OCI-LY7 (cell line): ENCODE results near the gene KYAT1. TPM values are rescaled to one million over a fixed set of nuclear protein-coding genes. Genes with fewer than 3 reads are reported as not detected.
"Not testable (repeated sequence)": the region's sequence is repeated elsewhere in the genome, so short reads cannot be mapped to it uniquely, and the experiment has no call there.

Source experiments
- BruUV-seq: library from RNA; stranded (reverse); fragments of 400-500 nt; replicated peaks from 2 replicates; lab custom pipeline; 2021; lab: Mats Ljungman, UMichigan
- CTCF ChIA-PET: fragments of 300-600 bp; sonication (Branson Sonifier 250); formaldehyde crosslinking; loops from one replicate; lab custom pipeline; 2022; ENCODE audit warnings: antibody characterized with exemption; ENCODE audit not compliant: unreplicated experiment; lab: Charles Lee
- POLR2A ChIA-PET: fragments of 300-600 bp; sonication (Branson Sonifier 250); formaldehyde crosslinking; loops from one replicate; lab custom pipeline; 2022; ENCODE audit warnings: antibody characterized with exemption; lab: Charles Lee
- DNase-seq: peaks from one replicate; pipeline ENCODE4 v3.0.0-alpha.2; 2015; ENCODE audit warnings: low spot score
- H2AFZ ChIP-seq: fragments of 200-600 bp; sonication (generic), shearing (Covaris generic); 2 replicates; pipeline ENCODE4 v1.6.1; 2014; ENCODE audit warnings: mild to moderate bottlenecking, antibody characterized with exemption, low read length, moderate library complexity
- H3K27ac ChIP-seq: fragments of 200-600 bp; sonication (generic); 2 replicates; pipeline ENCODE4 v1.5.1; 2014; ENCODE audit warnings: mixed run types, low read depth, mild to moderate bottlenecking, moderate library complexity, low read length, inconsistent platforms; ENCODE audit not compliant: poor library complexity, severe bottlenecking
- H3K36me3 ChIP-seq: fragments of 200-600 bp; sonication (generic); 2 replicates; pipeline ENCODE4 v1.6.1; 2014; ENCODE audit warnings: mild to moderate bottlenecking, antibody characterized with exemption, low read length, moderate library complexity, mixed read lengths; ENCODE audit not compliant: insufficient read depth
- H3K4me1 ChIP-seq: fragments of 200-600 bp; sonication (generic); 2 replicates; pipeline ENCODE4 v1.5.1; 2014; ENCODE audit warnings: mild to moderate bottlenecking, low read length; ENCODE audit not compliant: insufficient read depth, poor library complexity, severe bottlenecking
- H3K4me2 ChIP-seq: fragments of 200-600 bp; sonication (generic); 2 replicates; pipeline ENCODE4 v1.6.1; 2014; ENCODE audit warnings: mild to moderate bottlenecking, low read length
- H3K4me3 ChIP-seq: fragments of 200-600 bp; sonication (generic); 2 replicates; pipeline ENCODE4 v1.5.1; 2014; ENCODE audit warnings: mild to moderate bottlenecking, low read depth, low read length; ENCODE audit not compliant: poor library complexity, severe bottlenecking
- H3K79me2 ChIP-seq: fragments of 200-600 bp; sonication (generic); 2 replicates; pipeline ENCODE4 v1.6.1; 2016; ENCODE audit warnings: low read depth, mild to moderate bottlenecking, low read length, moderate library complexity, mixed read lengths; ENCODE audit not compliant: insufficient read depth
- H3K9me2 ChIP-seq: fragments of 200-600 bp; sonication (generic); 2 replicates; pipeline ENCODE4 v1.6.1; 2016; ENCODE audit warnings: mild to moderate bottlenecking, low read length, mixed read lengths; ENCODE audit not compliant: insufficient read depth
- H3K9me3 ChIP-seq: fragments of 200-600 bp; sonication (generic); 2 replicates; pipeline ENCODE4 v1.6.1; 2014; ENCODE audit warnings: mild to moderate bottlenecking, mixed run types, low read length, mixed read lengths
- H4K20me1 ChIP-seq: fragments of 200-600 bp; sonication (generic); 2 replicates; pipeline ENCODE4 v1.6.1; 2014; ENCODE audit warnings: mild to moderate bottlenecking, antibody characterized with exemption, low read length, moderate library complexity, mixed read lengths; ENCODE audit not compliant: insufficient read depth
- CTCF ChIP-seq: fragments of 200-600 bp; sonication (generic); conservative IDR thresholded peaks from 2 replicates; pipeline ENCODE4 v1.5.1; 2014; ENCODE audit warnings: mild to moderate bottlenecking, antibody characterized with exemption, low read length, moderate library complexity, mixed read lengths
- EZH2phosphoT487 ChIP-seq: fragments of 200-600 bp; sonication (generic); IDR thresholded peaks from 2 replicates; pipeline ENCODE4 v1.6.1; 2018; ENCODE audit warnings: low read depth, borderline replicate concordance, mild to moderate bottlenecking, mixed run types, antibody characterized with exemption, low read length, moderate library complexity, mixed read lengths
- intact Hi-C: fragments of 100-400 bp; cut with micrococcal nuclease; formaldehyde crosslinking; loops from one replicate; pipeline ENCODE4 v1.10.0; 2022; ENCODE audit not compliant: unreplicated experiment
- total RNA-seq, 2 experiments: library from RNA; depleted of rRNA in 1 of 2; stranded (reverse); fragments of >200 nt in 1 of 2; shearing (Covaris generic) in 1 of 2; gene quantifications; 2 replicates each; pipeline ENCODE4 v1.2.3, GENCODE V29; 2014 to 2022

KYAT1 gene
- total RNA-seq, 2 experiments from 2014 or later, result 28.3 to 44.7 TPM

GRCh38 chr9:128877852-128878251, 3.9 kb downstream of the KYAT1 start:
- POLR2A ChIA-PET, result interaction anchor here (0.6 to 1.7 kb wide), 3 partner anchors 9 to 43 kb away, joined by 3 to 4 read pairs (median 4); partner anchors contain the start of gene PHYHD1

GRCh38 chr9:128870941-128871265, 10.8 kb downstream of the KYAT1 start:
- H3K27ac ChIP-seq, H3K4me2 ChIP-seq, H3K9me2 ChIP-seq, H4K20me1 ChIP-seq, H3K4me3 ChIP-seq, CTCF ChIA-PET, intact Hi-C loops, H3K79me2 ChIP-seq, H3K9me3 ChIP-seq, DNase-seq, BruUV-seq, H2AFZ ChIP-seq, H3K4me1 ChIP-seq: not testable (repeated sequence)
- H3K36me3 ChIP-seq, result peaks cover 23% of the 10 kb centered on the region
- POLR2A ChIA-PET, result interaction anchor here (1.2 kb wide), 1 partner anchor 318 kb away, joined by 5 read pairs; no protein-coding TSS in a partner anchor

More at GRCh38 chr9:128877852-128878251, 3.9 kb downstream of the KYAT1 start:
- H3K36me3 ChIP-seq, result peaks cover 11% of the 10 kb centered on the region; the same call in 1 of the 2 replicates
- H3K4me1 ChIP-seq, result peaks cover 26% of the 10 kb centered on the region
- peaks cover 51% of the 10 kb centered on the region for H3K79me2 ChIP-seq
- no peak overlapping the region for H3K27ac ChIP-seq
- H3K9me2 ChIP-seq, result no peaks in the 10 kb centered on the region
- H4K20me1 ChIP-seq, result no peaks in the 10 kb centered on the region
- H2AFZ ChIP-seq, result no peak overlapping the region
- H3K4me3 ChIP-seq, result no peak overlapping the region
- peak; percentile 51 for DNase-seq
- no TSS peak for BruUV-seq
- CTCF ChIA-PET, result interaction anchor here (1.0 kb wide), 2 partner anchors 15 to 51 kb away, joined by 4 to 5 read pairs; no protein-coding TSS in a partner anchor
- H3K4me2 ChIP-seq, result no peak overlapping the region
- H3K9me3 ChIP-seq, result no peaks in the 10 kb centered on the region
- intact Hi-C loops, result no loop called here
- TF ChIP-seq CTCF, result peak; percentile 58; the same call in 1 of the 2 replicates
- no peak for TF ChIP-seq EZH2phosphoT487

- peaks cover 23% of the 10 kb centered on the region for H3K36me3 ChIP-seq
- CTCF ChIA-PET, result no interaction called here
- TF ChIP-seq EZH2phosphoT487 (no peak), CTCF (no peak)
- no peaks in the 10 kb centered on the region for H4K20me1 ChIP-seq
- no peaks in the 10 kb centered on the region for H3K9me2 ChIP-seq
- H3K9me3 ChIP-seq, result no peaks in the 10 kb centered on the region
- no peaks in the 10 kb centered on the region for H3K4me1 ChIP-seq
- POLR2A ChIA-PET, result no interaction called here
- intact Hi-C loops, result no loop called here
- BruUV-seq, result TSS peak; percentile 30
- H3K4me2 ChIP-seq, result no peak overlapping the region
- H3K79me2 ChIP-seq, result peaks cover 7% of the 10 kb centered on the region; the same call in 1 of the 2 replicates
- no peak for DNase-seq
- no peak overlapping the region for H3K27ac ChIP-seq
- no peak overlapping the region for H2AFZ ChIP-seq
- H3K4me3 ChIP-seq, result no peak overlapping the region
Observed at GRCh38 chr9:128870128-128870940, 11.4 kb downstream of the KYAT1 start.
